Smooth muscle cell (in vitro differentiated cells): ENCODE measurements around the gene ELOA. TPM values are rescaled to one million over a fixed set of nuclear protein-coding genes. Genes with fewer than 3 reads are reported as not detected.
A peak's percentile ranks its signal among the peaks of the same experiment; 100 is the strongest.

Source experiments
- DNase-seq: peaks from one replicate; lab custom pipeline; 2025; ENCODE audit not compliant: unreplicated experiment; lab: John Stamatoyannopoulos, UW
- H2AFZ ChIP-seq: fragments of 200-600 bp; sonication (generic); 2 replicates; pipeline ENCODE4 v1.6.0; 2016; ENCODE audit warnings: antibody characterized with exemption, low read depth, mild to moderate bottlenecking
- H3F3A ChIP-seq: fragments of 200-600 bp; sonication (generic); 2 replicates; pipeline ENCODE4 v1.6.0; 2017; ENCODE audit warnings: antibody characterized with exemption, low read depth
- H3K27ac ChIP-seq: fragments of 200-600 bp; sonication (generic); 2 replicates; pipeline ENCODE4 v1.5.1; 2016; ENCODE audit warnings: low read depth, mild to moderate bottlenecking
- H3K27me3 ChIP-seq: fragments of 200-600 bp; sonication (generic); 2 replicates; pipeline ENCODE4 v1.6.1; 2016; ENCODE audit warnings: low read depth, mild to moderate bottlenecking
- H3K36me3 ChIP-seq: fragments of 200-600 bp; sonication (generic); 2 replicates; pipeline ENCODE4 v1.5.1; 2016; ENCODE audit warnings: low read depth
- H3K4me1 ChIP-seq: fragments of 200-600 bp; sonication (generic); 2 replicates; pipeline ENCODE4 v1.5.1; 2016; ENCODE audit warnings: low read depth
- H3K4me2 ChIP-seq: fragments of 200-600 bp; sonication (generic); 2 replicates; pipeline ENCODE4 v1.6.0; 2016; ENCODE audit warnings: mild to moderate bottlenecking
- H3K4me3 ChIP-seq: fragments of 200-600 bp; sonication (generic); 2 replicates; pipeline ENCODE4 v1.5.1; 2016; ENCODE audit warnings: mild to moderate bottlenecking
- H3K79me2 ChIP-seq: fragments of 200-600 bp; sonication (generic); 2 replicates; pipeline ENCODE4 v1.6.0; 2016; ENCODE audit warnings: low read depth, mild to moderate bottlenecking
- H3K9ac ChIP-seq: fragments of 200-600 bp; sonication (generic); 2 replicates; pipeline ENCODE4 v1.6.0; 2016; ENCODE audit warnings: low read depth
- H3K9me3 ChIP-seq: fragments of 200-600 bp; sonication (generic); replicated peaks from 2 replicates; pipeline ENCODE4 v1.5.1; 2016; ENCODE audit warnings: low read depth
- H4K20me1 ChIP-seq: fragments of 200-600 bp; sonication (generic); 2 replicates; pipeline ENCODE4 v1.6.0; 2016; ENCODE audit warnings: low read depth
- WGBS: methylation state at CpG from one replicate; pipeline ENCODE4 v1.1.7; 2016; ENCODE audit warnings: low lambda C conversion rate; 5-methylcytosine and 5-hydroxymethylcytosine counted together
- polyA plus RNA-seq: library from polyadenylated mRNA; unstranded; fragments of >200 nt; fragmentation: Nextera tagmentation; extraction: Ambion mirVana; gene quantifications from 2 replicates; pipeline ENCODE4 v1.2.1, GENCODE V29; 2016
- total RNA-seq: library from RNA; depleted of rRNA; stranded (reverse); fragments of >200 nt; gene quantifications from 2 replicates; pipeline ENCODE4 v1.2.3, GENCODE V29; 2014
- TF ChIP-seq, protein P1 (sequence below): fragments of 200-600 bp; sonication (generic); IDR thresholded peaks from 2 replicates; pipeline ENCODE4 v1.5.1; 2017; ENCODE audit warnings: borderline replicate concordance, mild to moderate bottlenecking, antibody characterized with exemption; ENCODE audit not compliant: insufficient read depth, poor library complexity, severe bottlenecking

Gene ELOA
- total and polyA plus RNA-seq, 2 experiments from 2014 or later = 28.1 to 33.4 TPM

DNA sequence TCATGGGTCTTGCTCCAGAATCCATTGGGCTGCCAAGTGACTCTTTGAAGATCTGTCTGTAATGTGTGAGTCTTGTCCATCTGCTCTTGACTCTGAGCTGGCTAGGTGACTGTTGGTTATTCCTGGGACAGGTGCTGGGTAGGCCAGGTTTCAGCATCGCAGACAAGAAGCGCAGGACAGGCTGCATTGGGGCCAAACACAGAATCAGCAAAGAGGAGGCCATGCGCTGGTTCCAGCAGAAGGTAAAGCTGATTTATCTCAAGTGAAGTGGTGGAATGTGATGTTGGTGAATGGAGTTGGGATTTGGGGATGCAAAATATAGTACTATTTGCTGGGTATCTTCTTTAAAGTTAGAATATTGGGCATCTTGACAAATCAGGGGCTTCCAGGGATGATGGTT lies 47.6 kb upstream of the ELOA start:
- Histone ChIP-seq H3K27me3 (no peaks in the 10 kb centered on the region), H3K4me1 (peaks cover 18% of the 10 kb centered on the region), H3K4me2 (peak overlapping the region; percentile 21), H3K27ac (no peak overlapping the region), H3F3A (peaks cover 5% of the 10 kb centered on the region), H4K20me1 (peaks cover 89% of the 10 kb centered on the region), H3K9me3 (no peaks in the 10 kb centered on the region), H3K4me3 (no peak overlapping the region), H3K9ac (no peak overlapping the region), H3K36me3 (peaks cover 13% of the 10 kb centered on the region), H3K79me2 (peaks cover 87% of the 10 kb centered on the region), H2AFZ (no peak overlapping the region)
- DNase-seq = no peak
- TF ChIP-seq, protein P1, sequence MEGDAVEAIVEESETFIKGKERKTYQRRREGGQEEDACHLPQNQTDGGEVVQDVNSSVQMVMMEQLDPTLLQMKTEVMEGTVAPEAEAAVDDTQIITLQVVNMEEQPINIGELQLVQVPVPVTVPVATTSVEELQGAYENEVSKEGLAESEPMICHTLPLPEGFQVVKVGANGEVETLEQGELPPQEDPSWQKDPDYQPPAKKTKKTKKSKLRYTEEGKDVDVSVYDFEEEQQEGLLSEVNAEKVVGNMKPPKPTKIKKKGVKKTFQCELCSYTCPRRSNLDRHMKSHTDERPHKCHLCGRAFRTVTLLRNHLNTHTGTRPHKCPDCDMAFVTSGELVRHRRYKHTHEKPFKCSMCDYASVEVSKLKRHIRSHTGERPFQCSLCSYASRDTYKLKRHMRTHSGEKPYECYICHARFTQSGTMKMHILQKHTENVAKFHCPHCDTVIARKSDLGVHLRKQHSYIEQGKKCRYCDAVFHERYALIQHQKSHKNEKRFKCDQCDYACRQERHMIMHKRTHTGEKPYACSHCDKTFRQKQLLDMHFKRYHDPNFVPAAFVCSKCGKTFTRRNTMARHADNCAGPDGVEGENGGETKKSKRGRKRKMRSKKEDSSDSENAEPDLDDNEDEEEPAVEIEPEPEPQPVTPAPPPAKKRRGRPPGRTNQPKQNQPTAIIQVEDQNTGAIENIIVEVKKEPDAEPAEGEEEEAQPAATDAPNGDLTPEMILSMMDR = no peak
- WGBS = 98% methylated on average over 3 of the region's 3 CpGs

DNA sequence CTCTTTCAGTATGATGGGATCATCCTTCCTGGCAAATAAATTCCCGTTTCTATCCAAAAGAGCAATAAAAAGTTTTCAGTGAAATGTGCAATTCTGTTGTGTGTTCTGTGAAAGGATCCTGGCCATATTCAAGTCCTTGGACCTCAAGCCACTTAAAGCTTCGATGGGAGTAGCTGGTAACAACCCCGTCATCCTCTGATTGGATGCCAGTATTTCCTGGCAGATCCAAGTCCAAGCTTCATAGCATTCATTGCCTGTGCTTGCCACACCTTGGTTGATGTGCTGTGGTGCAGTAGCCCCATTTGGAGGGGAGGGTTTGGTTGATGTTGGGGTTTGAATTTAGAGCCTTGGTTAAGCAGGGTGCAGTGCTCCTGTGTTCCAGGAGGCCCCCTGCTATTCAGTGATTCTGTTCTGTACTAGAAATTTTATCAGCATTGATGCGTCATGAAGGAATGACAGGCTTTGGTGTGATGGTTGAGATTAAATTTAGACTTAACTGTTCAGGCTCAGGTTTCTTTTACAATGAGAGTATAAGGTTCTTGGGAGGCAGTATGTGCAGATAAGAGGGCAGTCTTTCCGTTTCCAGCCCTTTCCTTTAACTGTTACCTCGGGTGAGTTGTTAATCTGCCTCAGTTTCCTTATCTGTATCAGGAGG lies 46.8 kb upstream of the ELOA start:
- no peak for DNase-seq
- no peaks in the 10 kb centered on the region for H3K27me3 ChIP-seq
- no peak overlapping the region for H3K4me2 ChIP-seq
- no peak overlapping the region for H3K9ac ChIP-seq
- H3K4me1 ChIP-seq = peaks cover 18% of the 10 kb centered on the region
- no peaks in the 10 kb centered on the region for H3K9me3 ChIP-seq
- H2AFZ ChIP-seq = no peak overlapping the region
- no peak overlapping the region for H3K27ac ChIP-seq
- H3K36me3 ChIP-seq = peaks cover 13% of the 10 kb centered on the region
- H3F3A ChIP-seq = peaks cover 5% of the 10 kb centered on the region
- TF ChIP-seq, protein P1 = no peak
- H4K20me1 ChIP-seq = peaks cover 97% of the 10 kb centered on the region
- 86% methylated on average over 6 of the region's 6 CpGs for WGBS
- peaks cover 95% of the 10 kb centered on the region for H3K79me2 ChIP-seq
- no peak overlapping the region for H3K4me3 ChIP-seq

DNA sequence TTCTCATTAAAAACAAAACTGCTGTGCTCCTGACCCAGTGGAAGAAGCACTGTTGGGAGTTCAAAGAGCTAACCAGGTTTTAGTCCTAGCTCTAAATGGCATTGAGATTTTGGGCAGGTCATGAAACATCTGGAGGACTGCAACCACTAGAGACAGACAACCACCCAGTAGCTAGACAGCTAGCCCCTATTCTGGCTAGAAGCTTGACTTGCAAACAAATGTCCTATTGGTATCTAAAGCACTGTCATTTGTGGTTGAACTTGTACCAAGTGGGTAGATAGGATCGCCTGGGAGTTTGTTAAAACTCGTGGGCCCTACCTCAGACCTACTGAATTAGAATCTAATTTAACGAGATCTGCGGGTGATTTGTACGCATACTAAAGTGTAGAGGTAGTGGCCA lies 44.8 kb upstream of the ELOA start:
- peaks cover 99% of the 10 kb centered on the region for H4K20me1 ChIP-seq
- H3K9ac ChIP-seq = no peak overlapping the region
- peak overlapping the region; percentile 10 for H3K27ac ChIP-seq
- H3K4me1 ChIP-seq = peaks cover 7% of the 10 kb centered on the region
- 96% methylated on average over 5 of the region's 5 CpGs for WGBS
- H2AFZ ChIP-seq = no peak overlapping the region
- no peaks in the 10 kb centered on the region for H3K27me3 ChIP-seq
- H3K4me3 ChIP-seq = no peak overlapping the region
- peaks cover 95% of the 10 kb centered on the region for H3K79me2 ChIP-seq
- H3K4me2 ChIP-seq = no peak overlapping the region
- peaks cover 17% of the 10 kb centered on the region for H3K36me3 ChIP-seq
- no peaks in the 10 kb centered on the region for H3K9me3 ChIP-seq
- peaks cover 5% of the 10 kb centered on the region for H3F3A ChIP-seq
- TF ChIP-seq, protein P1 = no peak
- DNase-seq = no peak
